ENCODE data around the gene FKBP2.

The FKBP2 gene

GRCh38 chr11:64254326-64254725 is 13.4 kb downstream of the FKBP2 start:
- H3K36me3 ChIP-seq (ENCODE audit: control insufficient read depth, insufficient read depth, low read length) = peaks cover 49% of the 10 kb centered on the region
- H3K9me3 ChIP-seq (ENCODE audit: control insufficient read depth, insufficient read depth, low read length) = no peaks in the 10 kb centered on the region
- H3K27me3 ChIP-seq (ENCODE audit: control insufficient read depth, insufficient read depth, low read length) = no peaks in the 10 kb centered on the region
- peaks cover 17% of the 10 kb centered on the region for H3K4me1 ChIP-seq (ENCODE audit: control insufficient read depth, insufficient read depth, low read length)
- no peak overlapping the region for H3K4me3 ChIP-seq (ENCODE audit: low read depth, low read length)
- H3K9ac ChIP-seq (ENCODE audit: low read depth, low read length) = no peak overlapping the region

GRCh38 chr11:64255135-64256128 is 14.5 kb downstream of the FKBP2 start:
- peaks cover 60% of the 10 kb centered on the region for H3K36me3 ChIP-seq (ENCODE audit: control insufficient read depth, insufficient read depth, low read length)
- no peak overlapping the region for H3K9ac ChIP-seq (ENCODE audit: low read depth, low read length)
- peaks cover 8% of the 10 kb centered on the region for H3K4me1 ChIP-seq (ENCODE audit: control insufficient read depth, insufficient read depth, low read length)
- H3K9me3 ChIP-seq (ENCODE audit: control insufficient read depth, insufficient read depth, low read length) = no peaks in the 10 kb centered on the region
- no peak overlapping the region for H3K4me3 ChIP-seq (ENCODE audit: low read depth, low read length)
- no peaks in the 10 kb centered on the region for H3K27me3 ChIP-seq (ENCODE audit: control insufficient read depth, insufficient read depth, low read length)

GRCh38 chr11:64256300-64256699 is 15.4 kb downstream of the FKBP2 start:
- H3K4me1 ChIP-seq (ENCODE audit: control insufficient read depth, insufficient read depth, low read length) = peaks cover 6% of the 10 kb centered on the region
- no peaks in the 10 kb centered on the region for H3K9me3 ChIP-seq (ENCODE audit: control insufficient read depth, insufficient read depth, low read length)
- peaks cover 65% of the 10 kb centered on the region for H3K36me3 ChIP-seq (ENCODE audit: control insufficient read depth, insufficient read depth, low read length)
- H3K4me3 ChIP-seq (ENCODE audit: low read depth, low read length) = no peak overlapping the region
- H3K9ac ChIP-seq (ENCODE audit: low read depth, low read length) = no peak overlapping the region
- no peaks in the 10 kb centered on the region for H3K27me3 ChIP-seq (ENCODE audit: control insufficient read depth, insufficient read depth, low read length)

- Histone ChIP-seq H3K27me3 (ENCODE audit: control insufficient read depth, insufficient read depth, low read length) (no peaks in the 10 kb centered on the region), H3K9ac (ENCODE audit: low read depth, low read length) (no peak overlapping the region), H3K4me1 (ENCODE audit: control insufficient read depth, insufficient read depth, low read length) (peaks cover 1% of the 10 kb centered on the region), H3K9me3 (ENCODE audit: control insufficient read depth, insufficient read depth, low read length) (no peaks in the 10 kb centered on the region), H3K4me3 (ENCODE audit: low read depth, low read length) (no peak overlapping the region), H3K36me3 (ENCODE audit: control insufficient read depth, insufficient read depth, low read length) (peaks cover 76% of the 10 kb centered on the region)
These were observed 17.5 kb downstream of the FKBP2 start for GRCh38 chr11:64258356-64258755.

GRCh38 chr11:64258946-64259532 is 18.1 kb downstream of the FKBP2 start:
- Histone ChIP-seq H3K4me1 (ENCODE audit: control insufficient read depth, insufficient read depth, low read length) (no peaks in the 10 kb centered on the region), H3K36me3 (ENCODE audit: control insufficient read depth, insufficient read depth, low read length) (peaks cover 82% of the 10 kb centered on the region), H3K9me3 (ENCODE audit: control insufficient read depth, insufficient read depth, low read length) (no peaks in the 10 kb centered on the region), H3K4me3 (ENCODE audit: low read depth, low read length) (no peak overlapping the region), H3K27me3 (ENCODE audit: control insufficient read depth, insufficient read depth, low read length) (no peaks in the 10 kb centered on the region), H3K9ac (ENCODE audit: low read depth, low read length) (no peak overlapping the region)

GRCh38 chr11:64259533-64260067 is 18.7 kb downstream of the FKBP2 start:
- no peaks in the 10 kb centered on the region for H3K27me3 ChIP-seq (ENCODE audit: control insufficient read depth, insufficient read depth, low read length)
- peaks cover 82% of the 10 kb centered on the region for H3K36me3 ChIP-seq (ENCODE audit: control insufficient read depth, insufficient read depth, low read length)
- no peak overlapping the region for H3K4me3 ChIP-seq (ENCODE audit: low read depth, low read length)
- no peaks in the 10 kb centered on the region for H3K4me1 ChIP-seq (ENCODE audit: control insufficient read depth, insufficient read depth, low read length)
- no peaks in the 10 kb centered on the region for H3K9me3 ChIP-seq (ENCODE audit: control insufficient read depth, insufficient read depth, low read length)
- no peak overlapping the region for H3K9ac ChIP-seq (ENCODE audit: low read depth, low read length)

- Histone ChIP-seq H3K36me3 (ENCODE audit: control insufficient read depth, insufficient read depth, low read length) (peaks cover 77% of the 10 kb centered on the region), H3K9ac (ENCODE audit: low read depth, low read length) (no peak overlapping the region), H3K27me3 (ENCODE audit: control insufficient read depth, insufficient read depth, low read length) (no peaks in the 10 kb centered on the region), H3K4me1 (ENCODE audit: control insufficient read depth, insufficient read depth, low read length) (no peaks in the 10 kb centered on the region), H3K4me3 (ENCODE audit: low read depth, low read length) (no peak overlapping the region), H3K9me3 (ENCODE audit: control insufficient read depth, insufficient read depth, low read length) (no peaks in the 10 kb centered on the region)
These were observed 19.3 kb downstream of the FKBP2 start for GRCh38 chr11:64260147-64260708.

GRCh38 chr11:64261556-64262080 is 20.7 kb downstream of the FKBP2 start:
- Histone ChIP-seq H3K4me1 (ENCODE audit: control insufficient read depth, insufficient read depth, low read length) (no peaks in the 10 kb centered on the region), H3K27me3 (ENCODE audit: control insufficient read depth, insufficient read depth, low read length) (no peaks in the 10 kb centered on the region), H3K4me3 (ENCODE audit: low read depth, low read length) (no peak overlapping the region), H3K9me3 (ENCODE audit: control insufficient read depth, insufficient read depth, low read length) (no peaks in the 10 kb centered on the region), H3K36me3 (ENCODE audit: control insufficient read depth, insufficient read depth, low read length) (peaks cover 77% of the 10 kb centered on the region), H3K9ac (ENCODE audit: low read depth, low read length) (no peak overlapping the region)

GRCh38 chr11:64262271-64263002 is 21.5 kb downstream of the FKBP2 start:
- no peaks in the 10 kb centered on the region for H3K4me1 ChIP-seq (ENCODE audit: control insufficient read depth, insufficient read depth, low read length)
- no peak overlapping the region for H3K4me3 ChIP-seq (ENCODE audit: low read depth, low read length)
- H3K36me3 ChIP-seq (ENCODE audit: control insufficient read depth, insufficient read depth, low read length) = peaks cover 82% of the 10 kb centered on the region
- H3K9ac ChIP-seq (ENCODE audit: low read depth, low read length) = no peak overlapping the region
- H3K27me3 ChIP-seq (ENCODE audit: control insufficient read depth, insufficient read depth, low read length) = no peaks in the 10 kb centered on the region
- H3K9me3 ChIP-seq (ENCODE audit: control insufficient read depth, insufficient read depth, low read length) = no peaks in the 10 kb centered on the region

GRCh38 chr11:64263021-64263946 is 22.4 kb downstream of the FKBP2 start:
- no peak overlapping the region for H3K9ac ChIP-seq (ENCODE audit: low read depth, low read length)
- H3K4me3 ChIP-seq (ENCODE audit: low read depth, low read length) = no peak overlapping the region
- H3K4me1 ChIP-seq (ENCODE audit: control insufficient read depth, insufficient read depth, low read length) = no peaks in the 10 kb centered on the region
- H3K27me3 ChIP-seq (ENCODE audit: control insufficient read depth, insufficient read depth, low read length) = no peaks in the 10 kb centered on the region
- H3K9me3 ChIP-seq (ENCODE audit: control insufficient read depth, insufficient read depth, low read length) = no peaks in the 10 kb centered on the region
- H3K36me3 ChIP-seq (ENCODE audit: control insufficient read depth, insufficient read depth, low read length) = peaks cover 77% of the 10 kb centered on the region
